A549 treated with RU486 at 1 μM for 4 hours (cell line): ENCODE results near the gene GALNT8. TPM values are rescaled to one million over a fixed set of nuclear protein-coding genes. Genes with fewer than 3 reads are reported as not detected.

Source experiments
- total RNA-seq: library from RNA; stranded (reverse); fragments of 200-300 nt; extraction: Qiagen RNA extraction; gene quantifications from 5 replicates; pipeline ENCODE4 v1.2.3, GENCODE V29; 2022; ENCODE audit warnings: low read depth

Gene GALNT8
- total RNA-seq = not detected in 5 replicates

DNA sequence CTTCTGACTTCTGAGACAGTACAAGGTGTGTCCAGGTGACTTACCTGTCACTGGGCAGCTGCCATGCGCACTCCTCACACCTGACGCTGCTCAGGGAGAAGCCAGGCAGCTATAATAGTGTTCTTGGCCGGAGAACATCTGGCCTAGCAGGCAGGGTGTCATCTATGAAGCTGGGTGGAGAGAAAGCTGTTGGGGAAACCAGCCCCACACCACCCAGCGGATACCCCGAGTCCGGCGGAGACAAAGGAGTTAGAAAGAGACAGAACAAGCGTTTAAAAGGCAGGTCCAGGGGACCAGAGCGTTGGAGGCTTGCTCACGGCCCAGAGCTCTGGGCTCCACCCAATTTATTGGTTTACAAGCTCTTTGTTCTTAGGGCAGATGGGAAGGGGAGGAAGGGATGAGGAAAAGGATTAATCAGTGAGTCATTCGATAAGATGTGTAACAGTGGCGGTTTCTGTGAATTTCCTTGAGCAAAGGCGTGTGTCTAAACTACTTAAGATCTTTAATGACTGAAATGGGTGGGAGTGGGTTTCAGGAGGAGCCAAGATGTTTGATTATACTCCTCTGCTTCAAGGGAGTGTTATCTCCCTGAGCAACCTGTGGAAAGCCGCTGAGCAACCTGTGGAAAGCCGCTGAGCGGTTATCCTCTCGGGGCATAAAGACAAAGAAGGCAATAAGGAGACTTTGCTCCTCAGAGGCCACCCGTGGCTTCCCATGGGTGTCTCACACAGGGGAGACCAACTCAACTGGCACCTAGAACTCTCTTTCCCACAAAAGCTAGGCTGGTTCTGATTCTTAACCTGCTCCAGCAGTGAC is at the start of gene GALNT8:
Gene GALNT8 (plus strand): TSS at position 580 of the 816 bp plus-strand sequence. CDS start 278 bp downstream, outside the sequence.

Other genes starting within 250 kb of the GALNT8 start
- 11.2 to 26.9 TPM (median 18.7 TPM) in 5 replicates for gene RAD51AP1, start 181.5 kb upstream of the GALNT8 start, total RNA-seq
- gene DYRK4, start 158.2 kb upstream of the GALNT8 start, total RNA-seq = 40.7 to 57.4 TPM (median 44.6 TPM) in 5 replicates
- 0.03 to 0.41 TPM (median 0.29 TPM) in 4 of 5 replicates, not detected in the other for gene AKAP3, start 71.3 kb upstream of the GALNT8 start, total RNA-seq
- gene NDUFA9, start 71.3 kb upstream of the GALNT8 start, total RNA-seq = 107 to 119 TPM (median 110 TPM) in 5 replicates
- gene KCNA1, start 189.5 kb downstream of the GALNT8 start, total RNA-seq = not detected in 5 replicates